HEK293 (cell line): ENCODE results near the gene SMIM41.

Experiments used
- CTCF ChIA-PET: fragments of 350-600 bp; formaldehyde crosslinking; extraction: SDS; loops from one replicate; lab custom pipeline; 2021; ENCODE audit warnings: antibody characterized with exemption; lab: Yijun Ruan, JAX
- POLR2A ChIA-PET: fragments of 300-600 bp; formaldehyde crosslinking; extraction: SDS; loops from one replicate; lab custom pipeline; 2020; ENCODE audit warnings: antibody characterized with exemption, inconsistent platforms; lab: Yijun Ruan, JAX
- H3K27ac ChIP-seq: fragments of 200-500 bp; sonication (Bioruptor generic); 2 replicates; pipeline ENCODE4 v1.5.1; 2014; ENCODE audit warnings: low read depth, low read length, control low read depth, inconsistent platforms; ENCODE audit errors: extremely low read depth
- H3K36me3 ChIP-seq, 2 experiments: fragments of 200-500 bp in 1 of 2; sonication (Bioruptor generic) in 1 of 2; 1 replicate in 1 of 2; 2 replicates in 1 of 2; pipeline ENCODE4 v1.5.1; 2014 to 2017; ENCODE audit warnings: inconsistent platforms in 2 of 2, low read length in 2 of 2; ENCODE audit not compliant: control insufficient read depth in 2 of 2, insufficient read depth in 1 of 2
- H3K4me1 ChIP-seq: fragments of 200-500 bp; sonication (Bioruptor generic); 2 replicates; pipeline ENCODE4 v1.5.1; 2014; ENCODE audit warnings: mild to moderate bottlenecking, low read length, inconsistent platforms; ENCODE audit not compliant: control insufficient read depth, insufficient read depth
- H3K4me3 ChIP-seq: 2 replicates; pipeline ENCODE4 v1.5.1; 2011; ENCODE audit warnings: low read depth, mild to moderate bottlenecking, control low read depth, low read length, moderate library complexity
- H3K9me3 ChIP-seq: fragments of 200-500 bp; sonication (Bioruptor generic); 2 replicates; pipeline ENCODE4 v1.5.1; 2014; ENCODE audit warnings: low read depth, low read length, inconsistent platforms; ENCODE audit not compliant: control insufficient read depth, insufficient read depth
- GLI4 ChIP-seq: fragments of 450-650 bp; formaldehyde crosslinking; IDR thresholded peaks from 2 replicates; pipeline ENCODE4 v1.5.1; 2016; ENCODE audit warnings: missing biosample characterization, missing genetic modification characterization
- GLIS1 ChIP-seq: fragments of 450-650 bp; formaldehyde crosslinking; IDR thresholded peaks from 2 replicates; pipeline ENCODE4 v1.5.1; 2016; ENCODE audit warnings: missing biosample characterization, missing genetic modification characterization
- GLIS2 ChIP-seq: fragments of 450-650 bp; formaldehyde crosslinking; IDR thresholded peaks from 2 replicates; pipeline ENCODE4 v1.5.1; 2016; ENCODE audit warnings: missing biosample characterization, missing genetic modification characterization
- KLF17 ChIP-seq: fragments of 450-650 bp; formaldehyde crosslinking; IDR thresholded peaks from 2 replicates; pipeline ENCODE4 v1.5.1; 2016; ENCODE audit warnings: missing biosample characterization, missing genetic modification characterization
- KLF7 ChIP-seq: fragments of 450-650 bp; formaldehyde crosslinking; IDR thresholded peaks from 2 replicates; pipeline ENCODE4 v1.5.1; 2016; ENCODE audit warnings: missing biosample characterization, missing genetic modification characterization, borderline replicate concordance
- SP2 ChIP-seq: fragments of 450-650 bp; formaldehyde crosslinking; IDR thresholded peaks from 2 replicates; pipeline ENCODE4 v1.5.1; 2016; ENCODE audit warnings: missing biosample characterization, missing genetic modification characterization
- WT1 ChIP-seq: fragments of 450-650 bp; formaldehyde crosslinking; IDR thresholded peaks from 2 replicates; pipeline ENCODE4 v1.5.1; 2016; ENCODE audit warnings: missing biosample characterization, missing genetic modification characterization
- ZBTB20 ChIP-seq: fragments of 450-650 bp; formaldehyde crosslinking; IDR thresholded peaks from 2 replicates; pipeline ENCODE4 v1.5.1; 2016; ENCODE audit warnings: missing biosample characterization, missing genetic modification characterization
- ZBTB21 ChIP-seq: fragments of 450-650 bp; formaldehyde crosslinking; IDR thresholded peaks from 2 replicates; pipeline ENCODE4 v1.5.1; 2017; ENCODE audit warnings: missing biosample characterization, missing genetic modification characterization
- ZBTB44 ChIP-seq: fragments of 450-650 bp; IDR thresholded peaks from 2 replicates; pipeline ENCODE4 v1.5.1; 2018; ENCODE audit warnings: missing biosample characterization, mild to moderate bottlenecking, missing genetic modification characterization
- ZEB2 ChIP-seq: fragments of 450-650 bp; formaldehyde crosslinking; IDR thresholded peaks from 2 replicates; pipeline ENCODE4 v1.5.1; 2016; ENCODE audit warnings: missing biosample characterization, missing genetic modification characterization
- ZNF121 ChIP-seq: fragments of 450-650 bp; formaldehyde crosslinking; IDR thresholded peaks from 2 replicates; pipeline ENCODE4 v1.5.1; 2016; ENCODE audit warnings: missing biosample characterization, missing genetic modification characterization
- ZNF175 ChIP-seq: fragments of 450-650 bp; formaldehyde crosslinking; IDR thresholded peaks from 2 replicates; pipeline ENCODE4 v1.5.1; 2016; ENCODE audit warnings: missing biosample characterization, missing genetic modification characterization
- ZNF2 ChIP-seq: fragments of 450-650 bp; formaldehyde crosslinking; IDR thresholded peaks from 2 replicates; pipeline ENCODE4 v1.5.1; 2016; ENCODE audit warnings: missing biosample characterization, missing genetic modification characterization
- ZNF24 ChIP-seq: fragments of 450-650 bp; formaldehyde crosslinking; IDR thresholded peaks from 2 replicates; pipeline ENCODE4 v1.5.1; 2016; ENCODE audit warnings: missing biosample characterization, missing genetic modification characterization
- ZNF335 ChIP-seq: fragments of 450-650 bp; formaldehyde crosslinking; conservative IDR thresholded peaks from 2 replicates; pipeline ENCODE4 v1.5.1; 2016; ENCODE audit warnings: missing biosample characterization, missing genetic modification characterization
- ZNF350 ChIP-seq: fragments of 450-650 bp; formaldehyde crosslinking; IDR thresholded peaks from 2 replicates; pipeline ENCODE4 v1.5.0; 2017; ENCODE audit warnings: missing biosample characterization, mild to moderate bottlenecking, missing genetic modification characterization
- ZNF391 ChIP-seq: fragments of 450-650 bp; formaldehyde crosslinking; IDR thresholded peaks from 2 replicates; pipeline ENCODE4 v1.5.1; 2016; ENCODE audit warnings: low read depth, missing biosample characterization, missing genetic modification characterization, borderline replicate concordance
- ZNF394 ChIP-seq: fragments of 450-650 bp; formaldehyde crosslinking; IDR thresholded peaks from 2 replicates; pipeline ENCODE4 v1.5.1; 2016; ENCODE audit warnings: missing biosample characterization, missing genetic modification characterization, mild to moderate bottlenecking, moderate library complexity, borderline replicate concordance
- ZNF513 ChIP-seq: fragments of 450-650 bp; IDR thresholded peaks from 2 replicates; pipeline ENCODE4 v1.5.1; 2018; ENCODE audit warnings: missing biosample characterization, missing genetic modification characterization
- ZNF600 ChIP-seq: fragments of 450-650 bp; formaldehyde crosslinking; IDR thresholded peaks from 2 replicates; pipeline ENCODE4 v1.5.1; 2016; ENCODE audit warnings: missing biosample characterization, missing genetic modification characterization
- ZNF610 ChIP-seq: fragments of 450-650 bp; formaldehyde crosslinking; IDR thresholded peaks from 2 replicates; pipeline ENCODE4 v1.5.1; 2016; ENCODE audit warnings: missing biosample characterization, missing genetic modification characterization, borderline replicate concordance
- ZNF629 ChIP-seq: fragments of 450-650 bp; formaldehyde crosslinking; IDR thresholded peaks from 2 replicates; pipeline ENCODE4 v1.5.1; 2017; ENCODE audit warnings: missing biosample characterization, missing genetic modification characterization
- ZNF654 ChIP-seq: fragments of 450-650 bp; formaldehyde crosslinking; IDR thresholded peaks from 2 replicates; pipeline ENCODE4 v1.5.1; 2016; ENCODE audit warnings: low read depth, missing biosample characterization, missing genetic modification characterization
- ZNF670 ChIP-seq: fragments of 450-650 bp; formaldehyde crosslinking; IDR thresholded peaks from 2 replicates; pipeline ENCODE4 v1.5.1; 2016; ENCODE audit warnings: missing biosample characterization, missing genetic modification characterization, low read depth
- ZSCAN30 ChIP-seq: fragments of 450-650 bp; IDR thresholded peaks from 2 replicates; pipeline ENCODE4 v1.5.1; 2018; ENCODE audit warnings: missing biosample characterization, mild to moderate bottlenecking, missing genetic modification characterization, moderate library complexity
- TF ChIP-seq, protein P1 (sequence below): fragments of 450-650 bp; formaldehyde crosslinking; IDR thresholded peaks from 2 replicates; pipeline ENCODE4 v1.5.1; 2017; ENCODE audit warnings: missing biosample characterization, missing genetic modification characterization
- TF ChIP-seq, protein P2 (sequence below): fragments of 450-650 bp; formaldehyde crosslinking; IDR thresholded peaks from 2 replicates; pipeline ENCODE4 v1.5.1; 2016; ENCODE audit warnings: missing biosample characterization, missing genetic modification characterization
- TF ChIP-seq, protein P3 (sequence below): fragments of 450-650 bp; formaldehyde crosslinking; IDR thresholded peaks from 2 replicates; pipeline ENCODE4 v1.5.1; 2016; ENCODE audit warnings: missing biosample characterization, missing genetic modification characterization
- TF ChIP-seq, protein P4 (sequence below): fragments of 450-650 bp; formaldehyde crosslinking; IDR thresholded peaks from 2 replicates; pipeline ENCODE4 v1.5.1; 2016; ENCODE audit warnings: missing biosample characterization, missing genetic modification characterization

The SMIM41 gene

DNA sequence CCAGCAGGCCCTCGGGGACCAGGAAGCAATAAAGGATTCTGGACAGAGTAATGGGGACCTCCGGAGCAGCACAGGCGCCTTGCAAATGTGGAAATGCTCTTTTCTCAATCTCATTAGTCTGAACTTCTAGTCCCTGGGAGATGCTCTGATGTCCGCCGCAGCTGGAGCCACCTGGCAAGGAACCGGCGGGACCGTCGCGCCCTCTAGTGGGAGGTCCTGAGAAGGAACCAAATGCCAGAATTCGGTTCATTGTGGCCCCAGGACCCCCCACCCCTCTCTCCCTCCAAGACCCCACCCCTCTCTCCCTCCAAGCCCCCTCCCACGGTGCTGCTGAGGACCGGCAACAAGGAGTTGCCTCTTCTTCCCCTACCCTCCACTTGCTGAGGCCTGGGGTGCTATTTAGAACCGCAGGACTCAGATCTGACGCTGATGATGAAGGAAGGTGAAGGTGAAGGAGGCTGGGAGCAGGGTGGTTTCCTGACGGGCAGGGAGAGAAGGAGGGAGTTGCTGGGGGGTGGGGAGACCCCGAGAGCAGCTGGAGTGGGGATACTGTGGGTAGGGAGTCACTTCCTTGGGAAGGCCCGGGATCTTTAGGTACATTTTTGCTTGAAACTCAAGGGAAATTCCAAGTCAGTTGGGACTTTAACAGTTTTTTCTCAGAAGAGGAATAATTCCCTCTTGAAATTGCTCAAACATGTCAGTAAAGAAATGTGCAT is 42.5 kb downstream of the SMIM41 start:
- peaks cover 6% of the 10 kb centered on the region; the same call in 1 of the 2 replicates for H3K4me1 ChIP-seq
- H3K9me3 ChIP-seq = no peaks in the 10 kb centered on the region
- no peak overlapping the region for H3K27ac ChIP-seq
- no peaks in the 10 kb centered on the region for H3K36me3 ChIP-seq
- no peak overlapping the region for H3K4me3 ChIP-seq
- CTCF ChIA-PET = interaction anchor here (0.6 to 5.8 kb wide), 34 partner anchors 9 to 779 kb away, joined by 3 to 91 read pairs (median 4); partner anchors contain the start of gene ATG101
- POLR2A ChIA-PET = no interaction called here
- TF ChIP-seq ZNF24 (tag by site-specific recombination) = no peak
- TF ChIP-seq, protein P1, sequence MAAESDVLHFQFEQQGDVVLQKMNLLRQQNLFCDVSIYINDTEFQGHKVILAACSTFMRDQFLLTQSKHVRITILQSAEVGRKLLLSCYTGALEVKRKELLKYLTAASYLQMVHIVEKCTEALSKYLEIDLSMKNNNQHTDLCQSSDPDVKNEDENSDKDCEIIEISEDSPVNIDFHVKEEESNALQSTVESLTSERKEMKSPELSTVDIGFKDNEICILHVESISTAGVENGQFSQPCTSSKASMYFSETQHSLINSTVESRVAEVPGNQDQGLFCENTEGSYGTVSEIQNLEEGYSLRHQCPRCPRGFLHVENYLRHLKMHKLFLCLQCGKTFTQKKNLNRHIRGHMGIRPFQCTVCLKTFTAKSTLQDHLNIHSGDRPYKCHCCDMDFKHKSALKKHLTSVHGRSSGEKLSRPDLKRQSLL (tag by site-specific recombination) = no peak
- no peak for TF ChIP-seq ZNF600 (tag by site-specific recombination)
- TF ChIP-seq ZNF513 = no peak
- TF ChIP-seq ZBTB20 (tag by site-specific recombination) = no peak
- no peak for TF ChIP-seq ZBTB21 (tag by site-specific recombination)
- 0 out of 2 replicates have a peak, but pooled peaks have one; percentile 17 for TF ChIP-seq ZBTB44 (tag by site-specific recombination)
- no peak for TF ChIP-seq GLI4 (tag by site-specific recombination)
- TF ChIP-seq SP2 (tag by site-specific recombination) = no peak
- TF ChIP-seq ZNF394 (tag by site-specific recombination) = no peak
- TF ChIP-seq ZNF335 (tag by site-specific recombination) = no peak
- TF ChIP-seq KLF7 (tag by site-specific recombination) = no peak
- peak; percentile 30; the same call in 1 of the 2 replicates for TF ChIP-seq ZSCAN30 (tag by site-specific recombination)
- TF ChIP-seq, protein P2, sequence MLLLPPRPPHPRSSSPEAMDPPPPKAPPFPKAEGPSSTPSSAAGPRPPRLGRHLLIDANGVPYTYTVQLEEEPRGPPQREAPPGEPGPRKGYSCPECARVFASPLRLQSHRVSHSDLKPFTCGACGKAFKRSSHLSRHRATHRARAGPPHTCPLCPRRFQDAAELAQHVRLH (tag by site-specific recombination) = no peak
- TF ChIP-seq ZNF350 = no peak
- no peak for TF ChIP-seq ZNF391 (tag by site-specific recombination)
- TF ChIP-seq ZNF629 (tag by site-specific recombination) = no peak
- TF ChIP-seq ZNF175 (tag by site-specific recombination) = no peak
- TF ChIP-seq ZNF610 = no peak
- peak; percentile 68; the same call in 1 of the 2 replicates for TF ChIP-seq GLIS1
- no peak for TF ChIP-seq ZNF670 (tag by site-specific recombination)
- TF ChIP-seq GLIS2 (tag by site-specific recombination) = peak; percentile 72
- peak; percentile 75 for TF ChIP-seq ZNF654 (tag by site-specific recombination)
- no peak for TF ChIP-seq ZEB2 (tag by site-specific recombination)
- TF ChIP-seq ZNF2 (tag by site-specific recombination) = peak; percentile 86
- TF ChIP-seq, protein P3, sequence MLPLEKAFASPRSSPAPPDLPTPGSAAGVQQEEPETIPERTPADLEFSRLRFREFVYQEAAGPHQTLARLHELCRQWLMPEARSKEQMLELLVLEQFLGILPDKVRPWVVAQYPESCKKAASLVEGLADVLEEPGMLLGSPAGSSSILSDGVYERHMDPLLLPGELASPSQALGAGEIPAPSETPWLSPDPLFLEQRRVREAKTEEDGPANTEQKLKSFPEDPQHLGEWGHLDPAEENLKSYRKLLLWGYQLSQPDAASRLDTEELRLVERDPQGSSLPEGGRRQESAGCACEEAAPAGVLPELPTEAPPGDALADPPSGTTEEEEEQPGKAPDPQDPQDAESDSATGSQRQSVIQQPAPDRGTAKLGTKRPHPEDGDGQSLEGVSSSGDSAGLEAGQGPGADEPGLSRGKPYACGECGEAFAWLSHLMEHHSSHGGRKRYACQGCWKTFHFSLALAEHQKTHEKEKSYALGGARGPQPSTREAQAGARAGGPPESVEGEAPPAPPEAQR (tag by site-specific recombination) = no peak
- no peak for TF ChIP-seq WT1 (tag by site-specific recombination)
- no peak for TF ChIP-seq KLF17 (tag by site-specific recombination)
- TF ChIP-seq, protein P4, sequence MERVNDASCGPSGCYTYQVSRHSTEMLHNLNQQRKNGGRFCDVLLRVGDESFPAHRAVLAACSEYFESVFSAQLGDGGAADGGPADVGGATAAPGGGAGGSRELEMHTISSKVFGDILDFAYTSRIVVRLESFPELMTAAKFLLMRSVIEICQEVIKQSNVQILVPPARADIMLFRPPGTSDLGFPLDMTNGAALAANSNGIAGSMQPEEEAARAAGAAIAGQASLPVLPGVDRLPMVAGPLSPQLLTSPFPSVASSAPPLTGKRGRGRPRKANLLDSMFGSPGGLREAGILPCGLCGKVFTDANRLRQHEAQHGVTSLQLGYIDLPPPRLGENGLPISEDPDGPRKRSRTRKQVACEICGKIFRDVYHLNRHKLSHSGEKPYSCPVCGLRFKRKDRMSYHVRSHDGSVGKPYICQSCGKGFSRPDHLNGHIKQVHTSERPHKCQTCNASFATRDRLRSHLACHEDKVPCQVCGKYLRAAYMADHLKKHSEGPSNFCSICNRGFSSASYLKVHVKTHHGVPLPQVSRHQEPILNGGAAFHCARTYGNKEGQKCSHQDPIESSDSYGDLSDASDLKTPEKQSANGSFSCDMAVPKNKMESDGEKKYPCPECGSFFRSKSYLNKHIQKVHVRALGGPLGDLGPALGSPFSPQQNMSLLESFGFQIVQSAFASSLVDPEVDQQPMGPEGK = peak; percentile 43
- TF ChIP-seq ZNF121 = no peak
